Pancreas (tissue), 10 donors: ENCODE measurements around the gene SYNPO2. TPM values are rescaled to one million over a fixed set of nuclear protein-coding genes. Genes with fewer than 3 reads are reported as not detected.

Experiments
- ATAC-seq, 4 donors: fragments of 200-7000 bp; cut with Tn5 transposase; one replicate each; pipeline versions ENCODE4 v1.8.0 to v1.9.1; 2020; ENCODE audit warnings: mild to moderate bottlenecking in 4 of 4, moderate library complexity in 4 of 4
- DNase-seq, 6 donors: peaks; one replicate each; pipeline ENCODE4 v3.0.0-alpha.2; 2020
- FAIRE-seq: peaks from 2 replicates; lab custom pipeline; 2012; peaks lifted over from hg19 to GRCh38; lab: Jason Lieb, UNC
- H3K27ac ChIP-seq, 4 donors: fragments of 200-600 bp; sonication (generic); 1 replicate in 3 of 4; 2 replicates in 1 of 4; pipeline versions ENCODE4 v1.5.0 to v1.8.0; 2020
- H3K27me3 ChIP-seq, 4 donors: fragments of 200-600 bp; one replicate each; pipeline ENCODE4 v1.8.0; 2021
- H3K36me3 ChIP-seq, 3 donors: fragments of 200-600 bp; sonication (generic) in 1 of 3; one replicate each; pipeline versions ENCODE4 v1.5.0 to v1.8.0; 2020 to 2021
- H3K4me1 ChIP-seq, 3 donors: fragments of 200-600 bp; one replicate each; pipeline ENCODE4 v1.8.0; 2021
- H3K4me3 ChIP-seq, 4 donors: fragments of 200-600 bp; sonication (generic) in 2 of 4; one replicate each; pipeline versions ENCODE4 v1.5.0 to v1.8.0; 2020 to 2021
- H3K9me3 ChIP-seq, 4 donors: fragments of 200-600 bp; one replicate each; pipeline ENCODE4 v1.8.0; 2021
- WGBS, 2 donors: extraction: QIAGEN DNeasy Blood & Tissue Kit; methylation state at CpG; one replicate each; pipeline ENCODE4 v1.1.7; 2013; 5-methylcytosine and 5-hydroxymethylcytosine counted together
- intact Hi-C, 3 donors: fragments of 100-400 bp; cut with DNase I; formaldehyde crosslinking; loops; one replicate each; pipeline versions ENCODE4 v1.11.1 to v1.14.2; 2022
- polyA plus RNA-seq, 2 donors: library from polyadenylated mRNA; stranded (reverse); fragments of 200-250 nt; gene quantifications; one replicate each; pipeline ENCODE4 v1.2.3, GENCODE V29; 2013
- total RNA-seq, 6 donors: library from RNA; stranded (reverse); fragmentation: NEBNext Ultra II Directional in 4 of 6; extraction: Animal tissue kit (Norgen Biotek cat#: 25700) in 4 of 6; gene quantifications; one replicate each; pipeline versions ENCODE4 v1.2.1 to v1.2.4, GENCODE V29; 2021 to 2023
- TF ChIP-seq, protein P1 (sequence below), 4 donors: fragments of 200-600 bp; sonication (generic) in 3 of 4; IDR thresholded peaks; one replicate each; pipeline versions ENCODE4 v1.5.0 to v1.8.0; 2021; ENCODE audit warnings: antibody characterized with exemption in 4 of 4
- donor health status: healthy with polysubstance abuse.
- donor health status: DM: no; HTN: no; CAD: no; lungs with moderate emphysema.
- donor health status: DM: no; HTN: no; CAD: no.
- donor health status: control.
- donor health status: control.
- donor health status: Bipolar disorder and iron deficiency.
- donor health status: DM: yes; HTN: yes; CAD: no.
- donor health status: DM: no; HTN: no; CAD: no.
- donor health status: DM: no; HTN: no; CAD: no.
- donor health status: DM: yes; HTN: yes; CAD: no.

The SYNPO2 gene
- total and polyA plus RNA-seq, 8 donors: 2.1 to 10.9 (median 4.1) TPM

DNA sequence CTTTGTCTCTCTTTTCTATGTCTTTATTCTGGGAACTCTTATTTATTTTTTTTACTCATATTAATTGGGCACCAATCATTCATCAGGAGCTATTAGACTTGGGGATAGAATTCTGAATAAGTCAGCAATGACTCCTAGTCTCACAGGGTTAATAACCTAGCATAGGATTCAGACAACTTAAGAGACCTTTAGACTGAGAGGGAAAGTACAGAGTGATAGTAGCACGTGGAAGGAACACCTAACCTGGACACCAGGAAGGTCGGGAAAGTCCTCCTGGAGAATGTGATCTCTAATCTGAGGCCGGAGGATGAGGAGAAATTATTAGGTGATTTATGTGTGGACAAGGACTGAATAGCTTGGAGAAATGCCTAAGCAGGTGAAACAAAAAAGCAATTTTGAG, 3.9 kb upstream of the SYNPO2 start:
- FAIRE-seq (no peak), DNase-seq (no peak), ATAC-seq (no peak)
- peaks cover 0 to 7% (median 0%) of the 10 kb centered on the region in 3 donors for H3K4me1 ChIP-seq
- no peak overlapping the region for H3K27ac ChIP-seq
- no peaks in the 10 kb centered on the region for H3K9me3 ChIP-seq
- H3K4me3 ChIP-seq: no peak overlapping the region
- peaks cover 0 to 4% (median 1%) of the 10 kb centered on the region in 4 donors for H3K27me3 ChIP-seq
- TF ChIP-seq, protein P1, sequence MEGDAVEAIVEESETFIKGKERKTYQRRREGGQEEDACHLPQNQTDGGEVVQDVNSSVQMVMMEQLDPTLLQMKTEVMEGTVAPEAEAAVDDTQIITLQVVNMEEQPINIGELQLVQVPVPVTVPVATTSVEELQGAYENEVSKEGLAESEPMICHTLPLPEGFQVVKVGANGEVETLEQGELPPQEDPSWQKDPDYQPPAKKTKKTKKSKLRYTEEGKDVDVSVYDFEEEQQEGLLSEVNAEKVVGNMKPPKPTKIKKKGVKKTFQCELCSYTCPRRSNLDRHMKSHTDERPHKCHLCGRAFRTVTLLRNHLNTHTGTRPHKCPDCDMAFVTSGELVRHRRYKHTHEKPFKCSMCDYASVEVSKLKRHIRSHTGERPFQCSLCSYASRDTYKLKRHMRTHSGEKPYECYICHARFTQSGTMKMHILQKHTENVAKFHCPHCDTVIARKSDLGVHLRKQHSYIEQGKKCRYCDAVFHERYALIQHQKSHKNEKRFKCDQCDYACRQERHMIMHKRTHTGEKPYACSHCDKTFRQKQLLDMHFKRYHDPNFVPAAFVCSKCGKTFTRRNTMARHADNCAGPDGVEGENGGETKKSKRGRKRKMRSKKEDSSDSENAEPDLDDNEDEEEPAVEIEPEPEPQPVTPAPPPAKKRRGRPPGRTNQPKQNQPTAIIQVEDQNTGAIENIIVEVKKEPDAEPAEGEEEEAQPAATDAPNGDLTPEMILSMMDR (IDR thresholded peaks at IDR 0.05): no peak
- 70 to 78% methylated on average over 3 of the region's 3 CpGs for WGBS, 2 donors
- intact Hi-C loops: no loop called here
- H3K36me3 ChIP-seq: no peaks in the 10 kb centered on the region

DNA sequence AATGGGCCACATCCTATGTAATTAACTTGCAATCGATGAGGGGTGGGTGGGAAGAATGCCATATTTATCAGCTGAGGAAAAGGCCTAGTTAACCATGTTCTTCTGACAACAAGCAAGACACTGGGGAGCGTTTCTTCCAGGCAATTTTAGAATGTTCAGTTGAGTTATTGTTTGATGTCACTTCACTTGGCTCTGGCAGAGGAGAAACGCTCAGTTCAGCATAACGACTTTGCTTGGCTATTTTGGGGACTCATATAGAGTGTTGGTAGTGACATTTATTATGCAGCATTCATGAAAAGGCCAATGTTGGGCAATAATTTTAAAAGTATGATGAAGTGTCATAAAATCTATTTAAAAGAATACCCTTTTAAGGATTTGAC, 648 bp downstream of the SYNPO2 start:
- ATAC-seq: peak in 1 of 4 donors; percentile 21
- no peak for DNase-seq

DNA sequence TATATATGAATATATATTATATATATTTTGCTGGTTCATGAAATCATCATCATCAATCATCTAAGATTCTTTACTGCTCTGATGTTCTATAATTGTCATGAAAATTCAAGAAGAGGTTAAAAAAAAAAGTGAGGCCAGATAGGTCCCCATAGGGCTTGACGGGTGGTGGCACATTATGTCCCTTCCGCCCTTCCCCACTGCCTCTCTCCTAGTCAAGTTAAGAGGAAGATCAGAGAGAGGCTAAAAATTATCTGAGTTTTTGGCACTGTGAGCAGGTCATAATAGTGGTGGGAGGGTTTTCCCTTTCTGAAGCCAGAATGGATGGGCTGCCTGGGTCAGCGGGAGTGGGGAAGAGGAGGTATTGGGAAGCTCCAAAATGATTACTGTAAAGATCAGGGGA, 5.4 kb downstream of the SYNPO2 start:
- TF ChIP-seq, protein P1 (IDR thresholded peaks at IDR 0.05): no peak
- H3K27me3 ChIP-seq: peaks cover 0 to 11% (median 0%) of the 10 kb centered on the region in 4 donors
- H3K36me3 ChIP-seq: no peaks in the 10 kb centered on the region
- no peak overlapping the region for H3K27ac ChIP-seq
- H3K9me3 ChIP-seq: no peaks in the 10 kb centered on the region
- FAIRE-seq (no peak), DNase-seq (no peak), ATAC-seq (no peak)
- no peaks in the 10 kb centered on the region for H3K4me1 ChIP-seq
- 84 to 91% methylated on average over 3 of the region's 3 CpGs for WGBS, 2 donors
- H3K4me3 ChIP-seq: no peak overlapping the region
- intact Hi-C loops: no loop called here

More for the DNA sequence above, 648 bp downstream of the SYNPO2 start:
- Histone ChIP-seq H3K36me3 (no peaks in the 10 kb centered on the region), H3K27me3 (peaks cover 0 to 11% (median 1%) of the 10 kb centered on the region in 4 donors), H3K4me3 (peak overlapping the region in 2 of 4 donors; percentile 16 to 41), H3K4me1 (peaks cover 0 to 7% (median 0%) of the 10 kb centered on the region in 3 donors), H3K27ac (no peak overlapping the region), H3K9me3 (no peaks in the 10 kb centered on the region)
- TF ChIP-seq, protein P1 (IDR thresholded peaks at IDR 0.05): no peak
- no peak for FAIRE-seq
- WGBS, 2 donors: 62 to 72% methylated on average over 4 of the region's 4 CpGs
- intact Hi-C loops: no loop called here

DNA sequence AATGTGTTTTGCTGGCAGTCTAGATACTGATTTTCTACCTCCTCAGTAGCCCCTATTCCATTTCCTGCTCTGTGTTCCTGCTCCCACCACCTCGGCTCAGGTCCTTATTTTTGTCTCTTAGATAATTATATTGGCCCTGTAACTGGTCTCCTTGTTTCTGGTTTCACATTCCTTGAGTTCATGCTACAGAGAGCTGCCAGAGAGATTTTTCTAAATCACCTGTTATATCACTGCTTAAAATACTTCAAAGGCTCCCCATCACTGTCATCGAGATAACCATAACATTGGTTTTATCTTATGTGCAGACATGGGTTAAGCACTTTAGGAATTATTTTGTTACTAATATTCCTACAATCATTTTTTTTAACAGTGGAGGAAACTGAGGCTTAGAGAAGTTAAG, 9.6 kb downstream of the SYNPO2 start:
- Histone ChIP-seq H3K27me3 (no peaks in the 10 kb centered on the region), H3K9me3 (no peaks in the 10 kb centered on the region), H3K36me3 (no peaks in the 10 kb centered on the region), H3K27ac (no peak overlapping the region), H3K4me3 (no peak overlapping the region), H3K4me1 (peaks cover 0 to 9% (median 3%) of the 10 kb centered on the region in 3 donors)
- intact Hi-C loops: no loop called here
- FAIRE-seq (no peak), ATAC-seq (no peak), DNase-seq (no peak)
- 73 to 81% methylated on average over 2 of the region's 2 CpGs for WGBS, 2 donors
- TF ChIP-seq, protein P1 (IDR thresholded peaks at IDR 0.05): no peak

DNA sequence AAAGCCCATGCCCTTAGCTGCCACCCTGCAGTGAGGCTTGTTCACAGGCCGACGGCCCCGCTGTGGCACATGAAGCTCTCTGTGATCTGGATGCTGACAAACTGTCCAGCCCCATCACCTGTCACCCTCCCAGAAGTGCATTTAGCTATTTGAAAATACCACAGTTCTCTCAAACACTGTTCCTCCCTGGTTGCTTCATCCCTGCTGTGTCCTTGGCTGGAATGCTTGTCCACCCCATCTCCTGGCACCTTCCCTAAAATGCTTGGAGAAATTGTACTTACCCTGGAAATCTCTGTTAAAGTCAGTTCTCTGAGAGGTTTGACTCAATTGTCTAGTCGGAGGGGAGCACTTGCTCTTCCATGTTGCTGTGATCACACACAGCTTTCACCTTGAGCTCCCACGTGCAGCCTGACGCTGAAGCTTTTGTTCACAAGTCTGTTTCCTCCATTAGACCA, 10.1 kb downstream of the SYNPO2 start:
- Histone ChIP-seq H3K27me3 (no peaks in the 10 kb centered on the region), H3K4me3 (no peak overlapping the region), H3K27ac (no peak overlapping the region), H3K4me1 (peaks cover 0 to 9% (median 3%) of the 10 kb centered on the region in 3 donors), H3K9me3 (no peaks in the 10 kb centered on the region), H3K36me3 (no peaks in the 10 kb centered on the region)
- ATAC-seq (no peak), DNase-seq (no peak), FAIRE-seq (no peak)
- TF ChIP-seq, protein P1 (IDR thresholded peaks at IDR 0.05): no peak
- intact Hi-C loops: no loop called here
- WGBS, 2 donors: 84 to 87% methylated on average over 6 of the region's 6 CpGs
